Endometrial microvascular endothelial cells (primary cell): ENCODE measurements around the gene B3GNT9. TPM values are rescaled to one million over a fixed set of nuclear protein-coding genes. Genes with fewer than 3 reads are reported as not detected.

ENCODE experiments used
- in situ Hi-C: cut with HindIII; loops from 2 replicates; pipeline ENCODE4 v1.10.0; 2017; ENCODE audit warnings: low sequenced_read_pairs, low pct_unique_long_range_greater_than_20kb; ENCODE audit errors: inconsistent ontology term
- total RNA-seq: library from RNA; depleted of rRNA; stranded (reverse); fragments of >200 nt; gene quantifications from one replicate; pipeline ENCODE4 v1.2.3, GENCODE V29; 2015; ENCODE audit errors: inconsistent ontology term

Gene B3GNT9, protein sequence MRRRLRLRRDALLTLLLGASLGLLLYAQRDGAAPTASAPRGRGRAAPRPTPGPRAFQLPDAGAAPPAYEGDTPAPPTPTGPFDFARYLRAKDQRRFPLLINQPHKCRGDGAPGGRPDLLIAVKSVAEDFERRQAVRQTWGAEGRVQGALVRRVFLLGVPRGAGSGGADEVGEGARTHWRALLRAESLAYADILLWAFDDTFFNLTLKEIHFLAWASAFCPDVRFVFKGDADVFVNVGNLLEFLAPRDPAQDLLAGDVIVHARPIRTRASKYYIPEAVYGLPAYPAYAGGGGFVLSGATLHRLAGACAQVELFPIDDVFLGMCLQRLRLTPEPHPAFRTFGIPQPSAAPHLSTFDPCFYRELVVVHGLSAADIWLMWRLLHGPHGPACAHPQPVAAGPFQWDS
- total RNA-seq = 4.7 TPM

DNA sequence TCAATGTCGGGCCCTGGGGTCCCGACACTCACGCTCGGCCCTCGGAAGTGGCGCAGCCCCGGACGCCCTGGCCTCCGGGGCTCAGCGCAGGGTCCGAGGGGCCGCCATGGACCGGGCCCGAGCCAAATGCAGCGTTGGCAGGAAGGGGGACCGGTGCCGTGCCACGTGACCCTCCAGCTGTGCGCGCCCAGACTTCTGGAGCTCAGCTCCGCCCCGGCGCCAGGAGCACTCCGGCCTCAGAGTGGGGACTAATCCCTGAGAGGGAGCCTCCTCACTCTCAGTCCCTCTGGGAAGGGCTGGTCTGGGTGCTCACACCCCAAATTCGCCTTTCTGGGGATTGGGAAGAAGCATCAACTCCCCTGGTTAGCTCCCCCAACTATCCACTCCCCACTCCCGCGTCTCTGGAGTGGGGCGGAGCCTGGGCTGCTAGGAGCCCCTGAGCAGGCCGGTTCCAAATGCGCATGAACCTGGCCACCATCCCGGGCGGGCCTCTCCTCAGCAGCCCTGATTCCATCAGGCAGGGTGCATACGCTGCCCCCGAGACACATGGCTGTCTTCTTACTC lies at the start of gene B3GNT9:
Gene B3GNT9 (minus strand): TSS at position 166 of the 564 bp plus-strand sequence. CDS start 513 bp downstream, outside the sequence.
- in situ Hi-C loops = no loop called here

DNA sequence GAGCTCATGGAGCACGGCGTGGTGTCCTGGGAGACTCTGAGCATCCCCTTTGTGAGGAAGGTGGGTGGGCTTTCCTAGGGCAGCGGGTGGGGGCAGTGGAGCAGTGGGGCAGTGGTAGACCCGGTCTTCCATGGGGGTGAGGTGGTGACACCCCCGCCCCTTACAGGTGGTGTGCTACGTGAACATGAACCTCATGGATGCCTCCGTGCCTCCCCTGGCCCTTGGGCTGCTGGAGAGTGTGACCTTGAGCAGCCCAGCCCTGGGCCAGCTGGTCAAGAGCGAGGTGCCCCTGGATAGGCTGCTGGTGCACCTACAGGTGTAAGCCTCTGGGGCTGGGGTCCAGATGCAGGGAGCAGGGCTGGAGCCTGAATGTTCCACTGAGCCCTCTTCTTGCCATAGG lies 49.7 kb upstream of the B3GNT9 start:
- in situ Hi-C loops = no loop called here

DNA sequence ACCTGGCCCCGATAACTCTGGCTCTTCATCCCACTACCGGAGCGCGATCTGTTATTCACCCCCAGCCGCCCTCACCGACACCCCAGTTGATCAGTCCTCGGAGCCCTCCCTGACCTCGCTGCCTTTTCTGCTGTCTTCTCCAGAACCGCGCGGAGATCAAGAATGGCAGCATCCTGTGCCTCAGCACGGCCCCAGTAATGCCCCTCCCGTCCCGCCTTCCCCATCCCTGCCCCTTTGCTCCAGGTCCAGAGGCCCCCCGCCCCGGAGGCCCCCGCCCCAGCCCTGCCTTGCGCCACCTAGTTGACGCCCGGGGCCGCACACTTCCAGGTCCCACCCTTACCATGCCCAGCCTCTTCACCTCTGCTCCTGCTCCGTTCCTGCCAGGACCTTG lies 49.0 kb upstream of the B3GNT9 start:
- in situ Hi-C loops = no loop called here

DNA sequence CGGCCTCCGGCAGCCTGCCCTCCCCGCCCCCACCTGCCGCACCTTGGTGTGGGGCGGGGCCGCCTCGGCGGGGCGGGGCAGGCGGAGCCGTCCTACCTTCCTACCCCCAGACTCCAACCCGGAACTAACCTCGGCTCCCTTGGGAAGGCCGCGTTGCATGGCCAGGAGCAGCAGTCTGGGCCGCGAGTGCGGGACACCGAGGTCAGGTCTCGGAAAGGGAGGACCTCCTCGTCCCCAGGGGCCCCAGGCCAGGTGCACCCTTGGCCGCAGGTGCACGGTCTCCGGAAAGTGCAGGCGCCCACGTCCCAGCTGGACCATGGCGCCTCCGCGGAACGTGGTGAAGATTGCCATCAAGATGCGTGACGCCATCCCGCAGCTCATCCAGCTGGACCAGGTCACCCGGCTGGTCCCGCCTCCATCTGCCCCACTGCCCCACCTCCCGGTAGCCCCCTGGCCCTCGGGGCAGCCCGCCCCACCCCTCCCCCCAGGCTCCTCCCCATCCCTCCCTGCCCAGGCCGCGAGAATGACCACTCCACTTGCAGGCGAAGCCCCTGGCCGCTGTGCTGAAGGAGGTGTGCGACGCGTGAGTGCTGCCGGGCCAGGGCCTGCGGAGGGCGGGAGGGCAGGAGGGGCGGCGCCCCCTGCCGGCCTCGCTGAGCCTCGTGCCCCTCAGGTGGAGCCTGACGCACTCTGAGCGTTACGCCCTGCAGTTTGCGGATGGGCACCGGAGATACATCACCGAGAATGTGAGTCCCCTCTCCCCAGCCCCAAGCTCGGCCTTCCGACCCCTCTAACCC lies 48.4 kb upstream of the B3GNT9 start, which contains the start of gene ELMO3:
Gene ELMO3 (plus strand): TSS at position 121 of the 797 bp plus-strand sequence. CDS start 196 bp downstream, at position 317.
- in situ Hi-C loops = no loop called here

DNA sequence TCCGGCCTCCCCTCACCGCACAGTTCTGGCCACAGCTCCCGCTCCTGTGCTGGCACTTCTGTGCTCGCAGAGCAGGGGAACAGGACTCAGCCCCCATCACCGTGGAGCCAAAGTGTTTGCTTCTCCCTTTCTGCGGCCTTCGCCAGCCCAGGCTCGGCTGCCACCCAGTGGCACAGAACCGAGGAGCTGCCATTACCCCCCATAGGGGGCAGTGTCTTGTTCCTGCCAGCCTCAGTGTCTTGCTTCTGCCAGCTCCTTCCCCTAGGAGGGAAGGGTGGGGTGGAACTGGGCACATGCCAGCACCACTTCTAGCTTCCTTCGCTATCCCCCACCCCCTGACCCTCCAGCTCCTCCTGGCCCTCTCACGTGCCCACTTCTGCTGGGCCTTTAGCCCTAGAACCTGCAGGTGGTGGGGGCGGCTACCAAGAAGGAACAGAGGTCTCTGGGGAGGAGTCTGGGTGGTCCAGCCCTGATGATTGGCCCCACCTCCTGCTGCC lies 47.5 kb upstream of the B3GNT9 start:
- in situ Hi-C loops = no loop called here

DNA sequence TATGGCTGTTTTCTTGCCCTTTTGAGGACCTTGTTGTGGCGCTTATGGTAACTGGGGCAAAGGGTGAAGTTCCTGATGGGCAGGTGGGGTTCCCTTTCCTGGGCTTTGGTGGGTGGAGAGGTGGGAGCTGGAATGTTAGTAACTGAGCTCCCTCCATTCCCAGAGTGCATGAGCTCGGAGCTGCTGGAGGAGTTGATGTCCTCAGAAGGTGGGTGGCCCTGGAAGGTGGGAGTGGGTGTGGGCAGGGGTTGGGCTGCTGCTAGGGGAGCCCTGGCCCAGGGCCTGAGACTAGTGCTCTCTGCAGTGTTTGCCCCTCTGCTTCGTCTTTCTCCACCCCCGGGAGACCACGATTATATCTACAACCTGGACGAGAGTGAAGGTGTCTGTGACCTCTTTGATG lies 46.9 kb upstream of the B3GNT9 start:
- in situ Hi-C loops = no loop called here

DNA sequence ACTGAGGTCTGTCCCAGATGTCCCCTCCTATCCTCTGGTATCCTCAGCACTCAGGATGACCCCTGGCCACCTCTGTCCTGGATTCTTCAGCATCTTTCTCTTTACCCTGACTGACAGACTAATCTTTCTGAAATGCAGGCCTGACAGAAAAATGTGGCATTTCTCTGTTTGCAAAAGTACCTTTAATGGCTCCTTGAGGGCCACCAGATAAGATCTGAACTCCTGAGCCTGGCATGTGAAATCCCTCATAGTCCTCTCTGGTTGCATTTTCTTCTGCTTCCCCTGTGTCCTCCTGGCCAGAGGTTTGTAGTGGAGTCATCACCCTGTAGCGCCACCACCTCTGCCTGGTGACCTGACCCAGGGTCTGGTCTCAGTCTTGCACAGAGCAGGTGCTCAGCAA lies 46.1 kb upstream of the B3GNT9 start:
- in situ Hi-C loops = no loop called here

DNA sequence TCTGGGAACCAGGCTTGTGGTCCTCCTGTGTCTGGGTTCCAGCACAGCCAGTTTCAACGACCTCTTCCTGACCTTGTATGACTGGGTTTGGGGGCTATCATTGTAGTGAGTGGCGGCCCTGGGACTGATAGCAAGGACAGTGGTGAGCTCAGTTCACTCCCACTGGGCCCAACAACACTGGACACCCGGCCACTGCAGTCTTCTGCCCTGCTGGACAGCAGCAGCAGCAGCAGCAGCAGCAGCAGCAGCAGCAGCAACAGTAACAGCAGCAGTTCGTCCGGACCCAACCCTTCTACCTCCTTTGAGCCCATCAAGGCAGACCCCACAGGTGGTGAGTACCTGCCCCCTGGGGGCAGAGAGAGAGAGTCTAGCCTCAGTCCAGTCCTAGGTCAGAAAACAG lies 44.9 kb upstream of the B3GNT9 start:
- in situ Hi-C loops = no loop called here

DNA sequence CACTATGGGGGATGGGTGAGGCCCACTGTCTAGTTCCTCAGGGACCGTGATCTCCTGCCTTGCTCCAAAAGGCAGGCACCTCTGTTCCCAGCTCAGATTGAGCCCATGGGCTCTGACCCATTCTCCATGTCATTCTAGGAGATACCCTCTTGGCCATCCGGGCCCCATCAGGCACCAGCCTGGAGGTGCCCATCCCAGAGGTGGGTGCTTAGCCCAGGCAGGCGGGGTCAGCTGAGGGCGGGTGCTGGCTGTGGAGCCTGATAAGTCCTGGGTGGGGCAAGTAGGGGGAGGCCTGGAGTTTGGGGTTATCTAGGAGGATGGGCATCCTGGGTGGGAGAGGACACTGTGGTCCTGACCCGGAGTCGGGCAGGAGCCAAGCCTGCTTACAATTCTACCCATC lies 43.5 kb upstream of the B3GNT9 start:
- in situ Hi-C loops = no loop called here

DNA sequence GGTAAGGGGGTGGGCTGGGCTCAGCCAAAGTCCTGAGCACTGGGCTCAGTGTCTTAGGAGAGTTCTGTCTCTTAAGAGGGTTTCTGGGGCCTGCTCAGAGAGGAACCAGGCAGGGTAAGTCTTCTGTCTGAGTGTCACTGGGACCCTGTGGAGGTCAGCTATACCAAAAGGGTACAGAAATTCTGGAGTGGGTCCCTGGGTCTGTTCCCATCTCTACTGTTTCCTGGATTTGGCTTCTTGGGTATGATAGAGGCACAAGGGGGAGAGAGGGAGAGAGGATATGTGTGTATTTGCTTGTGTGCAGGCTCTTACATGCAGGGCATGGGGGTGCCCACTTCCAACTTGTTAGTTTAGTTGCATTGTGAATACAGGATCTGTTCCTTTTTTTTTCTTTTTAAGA lies 42.7 kb upstream of the B3GNT9 start:
- in situ Hi-C loops = no loop called here

DNA sequence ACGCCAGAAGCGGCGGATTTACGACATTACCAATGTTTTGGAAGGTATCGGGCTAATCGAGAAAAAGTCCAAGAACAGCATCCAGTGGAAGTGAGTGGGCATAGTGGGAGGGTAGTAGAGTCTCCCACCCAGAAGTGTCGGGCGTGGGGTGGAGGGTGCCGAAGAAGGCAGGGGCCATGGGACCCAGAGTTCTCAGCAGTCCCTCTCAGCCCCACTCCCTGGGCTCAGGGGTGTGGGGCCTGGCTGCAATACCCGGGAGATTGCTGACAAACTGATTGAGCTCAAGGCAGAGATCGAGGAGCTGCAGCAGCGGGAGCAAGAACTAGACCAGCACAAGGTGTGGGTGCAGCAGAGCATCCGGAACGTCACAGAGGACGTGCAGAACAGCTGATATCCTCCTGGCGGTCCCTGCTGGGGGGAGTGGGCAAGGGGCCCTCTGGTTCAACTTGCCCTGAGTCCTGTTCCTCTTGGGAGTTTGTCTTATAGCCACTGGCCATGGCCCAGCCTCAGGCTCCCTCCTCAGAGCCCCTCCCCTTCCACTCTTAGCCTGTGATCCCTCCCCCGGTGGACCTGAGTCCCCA lies 42.1 kb upstream of the B3GNT9 start:
- in situ Hi-C loops = no loop called here

DNA sequence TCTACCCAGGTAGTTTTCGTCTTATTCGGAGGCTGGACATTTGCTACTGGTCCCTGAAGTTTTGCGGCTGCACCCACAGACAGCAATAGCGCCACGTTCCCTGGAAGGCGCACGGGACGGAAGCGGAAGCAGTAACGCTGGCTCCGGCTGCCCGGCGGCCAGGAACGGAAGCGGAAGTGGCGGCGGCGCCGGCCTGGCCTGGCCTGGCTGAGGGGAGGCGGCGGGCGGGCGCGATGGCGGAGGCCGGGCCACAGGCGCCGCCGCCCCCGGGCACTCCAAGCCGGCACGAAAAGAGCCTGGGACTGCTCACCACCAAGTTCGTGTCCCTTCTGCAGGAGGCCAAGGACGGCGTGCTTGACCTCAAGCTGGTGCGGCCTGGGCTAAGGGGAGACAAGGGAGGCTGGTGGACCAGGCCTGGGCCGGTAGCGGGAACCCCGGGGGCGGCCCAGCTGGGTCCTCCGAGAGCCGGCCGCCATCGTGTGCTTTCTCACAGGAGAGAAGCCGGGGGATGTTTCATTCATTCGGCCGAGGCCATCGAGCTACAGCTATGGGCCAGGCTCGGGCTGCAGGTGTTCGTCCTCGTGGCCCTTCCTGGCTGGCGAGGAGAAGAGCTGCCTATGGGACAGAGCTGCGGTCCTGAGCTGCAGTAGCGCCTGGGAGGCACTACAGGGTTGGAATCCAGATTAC lies 41.3 kb upstream of the B3GNT9 start, which contains the start of gene E2F4:
Gene E2F4 (plus strand): TSS at position 161 of the 687 bp plus-strand sequence. CDS start 73 bp downstream, at position 234.
- in situ Hi-C loops = no loop called here

DNA sequence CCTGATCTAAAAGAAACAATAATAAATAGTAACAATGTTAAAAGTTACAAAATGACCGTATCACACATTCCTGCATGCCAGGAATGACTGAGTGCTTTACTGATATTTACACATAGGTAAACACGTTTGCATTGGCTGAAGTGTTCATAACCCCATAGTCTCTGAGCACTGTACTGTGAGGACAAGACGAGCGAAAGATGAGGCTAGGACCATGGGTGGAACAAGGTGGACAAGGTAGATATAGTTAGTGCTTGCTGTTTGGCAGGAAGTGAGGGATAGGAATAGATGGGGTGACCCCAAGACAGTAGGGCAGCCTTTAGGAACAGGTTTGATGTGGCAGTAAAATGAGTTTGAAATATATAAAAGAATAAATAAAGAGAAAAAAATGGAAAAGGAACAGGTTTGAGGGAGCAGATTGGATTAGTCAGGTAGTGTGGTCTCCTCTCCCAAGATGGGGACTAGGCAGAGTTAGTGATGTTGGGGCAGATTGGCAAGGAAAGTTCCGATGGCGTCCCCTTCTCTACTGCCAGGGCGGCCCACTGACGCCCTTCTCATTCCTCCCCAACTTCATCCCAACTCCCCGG lies 40.7 kb upstream of the B3GNT9 start:
- in situ Hi-C loops = no loop called here

DNA sequence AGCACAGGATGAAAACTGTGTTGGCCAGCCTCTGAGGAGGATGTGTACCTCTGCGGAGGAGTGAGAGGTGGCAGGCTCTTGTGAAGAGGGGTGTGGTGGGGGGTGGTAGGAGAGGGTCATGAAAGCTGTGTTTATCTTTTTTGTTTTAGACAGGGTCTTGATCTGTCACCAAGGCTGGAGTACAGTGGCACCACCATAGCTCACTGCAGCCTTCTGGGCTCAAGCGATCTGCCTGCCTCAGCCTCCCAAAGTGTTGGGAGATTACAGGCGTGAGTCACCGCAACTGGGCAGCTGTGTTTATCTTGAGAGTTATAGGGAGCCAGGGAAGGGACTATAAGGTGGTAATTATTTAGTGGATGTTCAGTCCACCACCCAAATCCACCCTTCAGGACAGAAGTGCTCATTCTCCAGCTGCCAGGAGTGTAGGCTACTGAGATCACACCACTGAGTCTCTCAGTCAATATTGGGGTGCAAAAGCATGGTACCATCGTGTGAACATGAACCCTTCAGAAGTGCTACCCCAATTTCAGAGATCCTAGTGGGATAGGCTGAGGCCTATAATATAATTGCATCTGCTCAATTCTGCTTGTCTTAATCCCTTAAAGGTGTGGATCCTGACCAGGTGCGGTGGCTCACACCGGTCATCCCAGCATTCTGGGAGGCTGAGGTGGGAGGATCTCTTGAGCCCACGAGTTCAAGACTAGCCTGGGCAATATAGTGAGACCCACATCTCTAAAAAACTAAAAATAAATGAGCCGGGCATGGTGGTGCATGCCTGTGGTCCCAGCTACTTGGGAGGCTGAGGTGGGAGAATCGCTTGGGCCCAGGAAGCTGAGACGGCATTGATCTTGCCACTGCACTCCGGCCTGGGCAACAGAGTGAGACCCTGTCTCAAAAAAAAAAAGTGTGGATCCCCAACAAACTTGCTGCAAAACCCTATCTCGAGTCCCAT lies 39.9 kb upstream of the B3GNT9 start:
- in situ Hi-C loops = no loop called here

DNA sequence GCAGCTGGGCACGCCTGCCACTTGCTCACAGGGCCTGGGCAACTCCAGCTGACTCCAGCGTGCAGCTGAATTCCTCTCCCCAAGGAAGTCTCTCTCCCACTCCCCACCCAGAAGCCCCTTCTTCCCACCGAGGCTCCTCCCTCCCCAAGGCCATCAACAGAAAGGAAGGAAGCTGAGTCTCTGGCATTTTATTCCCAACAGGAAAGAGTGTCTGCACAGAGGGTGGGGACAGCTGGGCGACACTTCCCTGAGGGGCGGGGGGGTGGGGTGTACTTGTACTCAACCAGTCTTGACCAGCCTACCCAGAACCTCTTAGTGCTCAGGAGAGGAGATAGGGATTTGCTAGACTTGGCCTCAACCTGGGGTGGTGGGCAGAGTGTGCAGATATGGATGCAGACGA lies 39.2 kb upstream of the B3GNT9 start, which contains the start of gene EXOC3L1:
Gene EXOC3L1 (minus strand): TSS at position 96 of the 400 bp plus-strand sequence. CDS start 460 bp downstream, outside the sequence.
- in situ Hi-C loops = no loop called here

DNA sequence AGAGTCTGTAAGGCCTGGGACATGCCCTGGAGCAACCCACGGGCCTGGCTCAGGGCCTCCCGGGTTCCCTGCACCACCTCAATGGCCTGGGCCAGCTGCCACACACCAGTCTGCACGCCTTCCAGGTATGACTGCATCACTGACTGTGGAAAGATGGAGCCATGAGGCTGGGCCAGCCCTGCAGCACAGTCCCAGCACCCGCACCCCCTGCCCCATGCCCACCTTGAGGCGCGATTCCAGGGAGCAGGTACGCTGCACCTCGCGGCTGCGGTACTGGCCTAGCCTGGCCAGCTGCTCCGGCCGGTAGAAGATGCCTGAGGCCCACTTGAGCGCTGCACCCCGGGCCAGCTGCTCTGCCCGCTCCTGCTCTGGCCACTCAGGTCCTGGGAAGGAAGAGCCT lies 38.0 kb upstream of the B3GNT9 start:
- in situ Hi-C loops = no loop called here

DNA sequence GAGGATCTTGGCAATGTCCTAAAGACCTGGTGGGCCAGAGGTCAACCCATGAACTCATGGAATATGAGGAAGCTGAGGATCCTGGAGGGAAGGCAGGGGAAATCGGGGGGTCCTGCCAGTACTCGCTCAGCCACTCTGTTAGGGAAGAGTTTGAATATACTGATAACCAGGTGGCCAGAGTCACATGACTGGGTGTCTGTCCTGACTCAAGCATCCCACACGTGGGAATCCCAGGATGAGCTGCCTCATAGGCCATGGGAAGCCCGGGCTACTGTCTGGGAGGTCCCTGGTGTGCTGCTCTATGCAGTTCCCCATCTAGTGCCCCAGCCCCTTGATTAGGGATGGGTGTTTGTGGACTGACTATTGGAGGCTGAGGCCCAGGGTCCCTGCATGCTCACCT lies 37.5 kb upstream of the B3GNT9 start:
- in situ Hi-C loops = no loop called here
